ENCODE data around the gene C1orf198.

The C1orf198 gene

GRCh38 chr1:230867903-230868735 is at the start of gene C1orf198:
TSS of gene C1orf198 (minus strand) at chr1:230868521. CDS start at chr1:230868512, 9 bp downstream.
- DNase-seq (ENCODE audit: low read depth): no peak

GRCh38 chr1:230917284-230918135 is 49.2 kb upstream of the C1orf198 start:
- peak; percentile 79 for DNase-seq (ENCODE audit: low read depth)

- no peak for DNase-seq (ENCODE audit: low read depth)
These were observed 48.4 kb upstream of the C1orf198 start for GRCh38 chr1:230916587-230917283.

- no peak for DNase-seq (ENCODE audit: low read depth)
These were observed 46.8 kb upstream of the C1orf198 start for GRCh38 chr1:230915078-230915477.

GRCh38 chr1:230913496-230913895 is 45.2 kb upstream of the C1orf198 start:
- DNase-seq (ENCODE audit: low read depth): no peak

GRCh38 chr1:230910755-230911117 is 42.4 kb upstream of the C1orf198 start:
- no peak for DNase-seq (ENCODE audit: low read depth)

- DNase-seq (ENCODE audit: low read depth): no peak
These were observed 41.8 kb upstream of the C1orf198 start for GRCh38 chr1:230909974-230910754.

GRCh38 chr1:230907472-230908205 is 39.3 kb upstream of the C1orf198 start:
- no peak for DNase-seq (ENCODE audit: low read depth)

- no peak for DNase-seq (ENCODE audit: low read depth)
These were observed 37.9 kb upstream of the C1orf198 start for GRCh38 chr1:230906226-230906625.

GRCh38 chr1:230905733-230906132 is 37.4 kb upstream of the C1orf198 start:
- no peak for DNase-seq (ENCODE audit: low read depth)

- DNase-seq (ENCODE audit: low read depth): no peak
These were observed 34.1 kb upstream of the C1orf198 start for GRCh38 chr1:230902349-230902923.

GRCh38 chr1:230901671-230902070 is 33.4 kb upstream of the C1orf198 start:
- DNase-seq (ENCODE audit: low read depth): peak; percentile 34

- no peak for DNase-seq (ENCODE audit: low read depth)
These were observed 32.7 kb upstream of the C1orf198 start for GRCh38 chr1:230900984-230901383.

- peak; percentile 88 for DNase-seq (ENCODE audit: low read depth)
These were observed 31.5 kb upstream of the C1orf198 start for GRCh38 chr1:230899841-230900251.

- no peak for DNase-seq (ENCODE audit: low read depth)
These were observed 30.4 kb upstream of the C1orf198 start for GRCh38 chr1:230898748-230899147.

- DNase-seq (ENCODE audit: low read depth): no peak
These were observed 29.8 kb upstream of the C1orf198 start for GRCh38 chr1:230898144-230898543.

GRCh38 chr1:230896779-230897178 is 28.5 kb upstream of the C1orf198 start:
- DNase-seq (ENCODE audit: low read depth): no peak

GRCh38 chr1:230895452-230895851 is 27.1 kb upstream of the C1orf198 start:
- no peak for DNase-seq (ENCODE audit: low read depth)

- DNase-seq (ENCODE audit: low read depth): no peak
These were observed 26.3 kb upstream of the C1orf198 start for GRCh38 chr1:230894664-230895063.

- DNase-seq (ENCODE audit: low read depth): no peak
These were observed 25.7 kb upstream of the C1orf198 start for GRCh38 chr1:230894032-230894431.

Data from iris pigment epithelial cell (primary cell).